HG03103 (cell line): ENCODE data around the gene OSER1.
"Not testable (repeated sequence)": the region's sequence is repeated elsewhere in the genome, so short reads cannot be mapped to it uniquely, and the experiment has no call there.

ENCODE experiments used
- ATAC-seq: cut with Tn5 transposase; IDR thresholded peaks from one replicate; pipeline ENCODE4 v1.9.1; 2021; ENCODE audit warnings: low read depth; ENCODE audit not compliant: unreplicated experiment

The OSER1 gene

GRCh38 chr20:44210406-44211176 lies at the start of gene OSER1:
OSER1 (minus strand) TSS chr20:44210771; CDS start chr20:44206957, 3,814 bp downstream.
- ATAC-seq: peak; percentile 75

GRCh38 chr20:44258226-44258890 lies 47.8 kb upstream of the OSER1 start:
- no peak for ATAC-seq

- no peak for ATAC-seq
Observed at GRCh38 chr20:44256961-44257360, 46.4 kb upstream of the OSER1 start.

GRCh38 chr20:44255942-44256341 lies 45.4 kb upstream of the OSER1 start:
- no peak for ATAC-seq

GRCh38 chr20:44254073-44254472 lies 43.5 kb upstream of the OSER1 start:
- no peak for ATAC-seq

- no peak for ATAC-seq
Observed at GRCh38 chr20:44253528-44253927, 43.0 kb upstream of the OSER1 start.

GRCh38 chr20:44251284-44251683 lies 40.7 kb upstream of the OSER1 start:
- no peak for ATAC-seq

- ATAC-seq: no peak
Observed at GRCh38 chr20:44248410-44248759, 37.8 kb upstream of the OSER1 start.

- ATAC-seq: no peak
Observed at GRCh38 chr20:44247586-44248409, 37.2 kb upstream of the OSER1 start.

GRCh38 chr20:44247131-44247571 lies 36.6 kb upstream of the OSER1 start, which contains the start of gene GDAP1L1:
GDAP1L1 (plus strand) TSS chr20:44247308; CDS start chr20:44247335, 27 bp downstream.
- ATAC-seq: no peak

GRCh38 chr20:44245977-44246376 lies 35.4 kb upstream of the OSER1 start:
- ATAC-seq: no peak

GRCh38 chr20:44241796-44242195 lies 31.2 kb upstream of the OSER1 start:
- ATAC-seq: no peak

- not testable (repeated sequence) for ATAC-seq
Observed at GRCh38 chr20:44236840-44237239, 26.3 kb upstream of the OSER1 start.

GRCh38 chr20:44235702-44236101 lies 25.1 kb upstream of the OSER1 start:
- no peak for ATAC-seq

- no peak for ATAC-seq
Observed at GRCh38 chr20:44234566-44235317, 24.2 kb upstream of the OSER1 start.

- no peak for ATAC-seq
Observed at GRCh38 chr20:44233436-44234016, 23.0 kb upstream of the OSER1 start.

GRCh38 chr20:44232469-44232856 lies 21.9 kb upstream of the OSER1 start:
- ATAC-seq: not testable (repeated sequence)

GRCh38 chr20:44231713-44232468 lies 21.3 kb upstream of the OSER1 start:
- no peak for ATAC-seq

GRCh38 chr20:44231193-44231592 lies 20.6 kb upstream of the OSER1 start:
- ATAC-seq: no peak
